Measurements from ENCODE around the gene TSC22D1. TPM values are rescaled to one million over a fixed set of nuclear protein-coding genes. Genes with fewer than 3 reads are reported as not detected.

Gene TSC22D1
- total RNA-seq, 2 experiments from 2014 or later, result 14.6 to 27.7 TPM

GRCh38 chr13:44470638-44471562 is 105.2 kb downstream of the TSC22D1 start:
- Histone ChIP-seq H4K20me1 (ENCODE audit: insufficient read depth, low read length) (no peaks in the 10 kb centered on the region), H3K9me3 (ENCODE audit: low read length) (no peaks in the 10 kb centered on the region), H3K4me3 (ENCODE audit: low read depth, low read length, poor library complexity, severe bottlenecking) (no peak overlapping the region), H2AFZ (ENCODE audit: low read length) (no peak overlapping the region), H3K4me1 (ENCODE audit: insufficient read depth, low read length, poor library complexity, severe bottlenecking) (no peaks in the 10 kb centered on the region), H3K79me2 (ENCODE audit: insufficient read depth, low read depth, low read length) (no peaks in the 10 kb centered on the region), H3K27ac (ENCODE audit: low read depth, low read length, poor library complexity, severe bottlenecking) (no peak overlapping the region), H3K9me2 (ENCODE audit: insufficient read depth, low read length) (no peaks in the 10 kb centered on the region), H3K36me3 (ENCODE audit: insufficient read depth, low read length) (no peaks in the 10 kb centered on the region), H3K4me2 (ENCODE audit: low read length) (no peak overlapping the region)
- no TSS peak for BruUV-seq (replicated peaks)
- CTCF ChIA-PET (ENCODE audit: unreplicated experiment), result no interaction called here
- intact Hi-C loops (cut with micrococcal nuclease; ENCODE audit: unreplicated experiment), result no loop called here
- no peak for TF ChIP-seq EZH2phosphoT487 (IDR thresholded peaks at IDR 0.05; ENCODE audit: borderline replicate concordance, low read depth, low read length)
- TF ChIP-seq, protein P1, sequence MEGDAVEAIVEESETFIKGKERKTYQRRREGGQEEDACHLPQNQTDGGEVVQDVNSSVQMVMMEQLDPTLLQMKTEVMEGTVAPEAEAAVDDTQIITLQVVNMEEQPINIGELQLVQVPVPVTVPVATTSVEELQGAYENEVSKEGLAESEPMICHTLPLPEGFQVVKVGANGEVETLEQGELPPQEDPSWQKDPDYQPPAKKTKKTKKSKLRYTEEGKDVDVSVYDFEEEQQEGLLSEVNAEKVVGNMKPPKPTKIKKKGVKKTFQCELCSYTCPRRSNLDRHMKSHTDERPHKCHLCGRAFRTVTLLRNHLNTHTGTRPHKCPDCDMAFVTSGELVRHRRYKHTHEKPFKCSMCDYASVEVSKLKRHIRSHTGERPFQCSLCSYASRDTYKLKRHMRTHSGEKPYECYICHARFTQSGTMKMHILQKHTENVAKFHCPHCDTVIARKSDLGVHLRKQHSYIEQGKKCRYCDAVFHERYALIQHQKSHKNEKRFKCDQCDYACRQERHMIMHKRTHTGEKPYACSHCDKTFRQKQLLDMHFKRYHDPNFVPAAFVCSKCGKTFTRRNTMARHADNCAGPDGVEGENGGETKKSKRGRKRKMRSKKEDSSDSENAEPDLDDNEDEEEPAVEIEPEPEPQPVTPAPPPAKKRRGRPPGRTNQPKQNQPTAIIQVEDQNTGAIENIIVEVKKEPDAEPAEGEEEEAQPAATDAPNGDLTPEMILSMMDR (conservative IDR thresholded peaks at IDR 0.05; ENCODE audit: low read length), result peak; percentile 81
- POLR2A ChIA-PET, result no interaction called here
- DNase-seq (ENCODE audit: low spot score), result peak; percentile 57

DNA sequence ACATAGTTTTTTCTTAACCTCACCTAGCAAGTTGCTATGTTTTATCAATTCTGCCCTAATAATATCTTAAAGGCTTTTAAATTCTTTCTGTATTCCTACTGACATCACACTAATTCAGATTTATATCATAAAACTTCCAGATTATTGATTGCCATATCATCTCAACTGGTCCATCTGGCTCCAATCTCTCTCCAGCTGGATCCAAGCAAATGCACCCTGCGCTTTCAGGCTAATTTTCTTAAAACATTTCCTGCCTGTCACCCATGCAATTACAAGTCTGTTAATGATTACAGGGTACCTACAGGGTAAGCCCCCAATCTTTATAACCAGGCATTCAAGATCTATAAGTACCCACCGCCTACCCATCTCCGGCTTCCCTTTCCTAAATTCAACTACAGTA is 107.3 kb downstream of the TSC22D1 start:
- Histone ChIP-seq H3K79me2 (ENCODE audit: insufficient read depth, low read depth, low read length) (no peaks in the 10 kb centered on the region), H4K20me1 (ENCODE audit: insufficient read depth, low read length) (no peaks in the 10 kb centered on the region), H3K9me2 (ENCODE audit: insufficient read depth, low read length) (no peaks in the 10 kb centered on the region), H2AFZ (ENCODE audit: low read length) (no peak overlapping the region), H3K4me3 (ENCODE audit: low read depth, low read length, poor library complexity, severe bottlenecking) (no peak overlapping the region), H3K4me2 (ENCODE audit: low read length) (no peak overlapping the region), H3K36me3 (ENCODE audit: insufficient read depth, low read length) (no peaks in the 10 kb centered on the region), H3K4me1 (ENCODE audit: insufficient read depth, low read length, poor library complexity, severe bottlenecking) (no peaks in the 10 kb centered on the region), H3K27ac (ENCODE audit: low read depth, low read length, poor library complexity, severe bottlenecking) (no peak overlapping the region), H3K9me3 (ENCODE audit: low read length) (no peaks in the 10 kb centered on the region)
- intact Hi-C loops (cut with micrococcal nuclease; ENCODE audit: unreplicated experiment), result loop anchor here (2.0 kb wide), 1 partner anchor 564 kb away; no protein-coding TSS in a partner anchor
- no TSS peak for BruUV-seq (replicated peaks)
- no peak for DNase-seq (ENCODE audit: low spot score)
- ChIA-PET POLR2A (interaction anchor here (1.4 kb wide), 1 partner anchor 12 kb away, joined by 4 read pairs; no protein-coding TSS in a partner anchor), CTCF (ENCODE audit: unreplicated experiment) (no interaction called here)
- TF ChIP-seq, protein P1 (conservative IDR thresholded peaks at IDR 0.05; ENCODE audit: low read length), result no peak
- no peak for TF ChIP-seq EZH2phosphoT487 (IDR thresholded peaks at IDR 0.05; ENCODE audit: borderline replicate concordance, low read depth, low read length)

GRCh38 chr13:44465318-44465717 is 110.8 kb downstream of the TSC22D1 start:
- ChIA-PET CTCF (ENCODE audit: unreplicated experiment) (no interaction called here), POLR2A (no interaction called here)
- intact Hi-C loops (cut with micrococcal nuclease; ENCODE audit: unreplicated experiment), result no loop called here
- Histone ChIP-seq H3K4me2 (ENCODE audit: low read length) (no peak overlapping the region), H3K79me2 (ENCODE audit: insufficient read depth, low read depth, low read length) (no peaks in the 10 kb centered on the region), H4K20me1 (ENCODE audit: insufficient read depth, low read length) (no peaks in the 10 kb centered on the region), H3K9me2 (ENCODE audit: insufficient read depth, low read length) (no peaks in the 10 kb centered on the region), H2AFZ (ENCODE audit: low read length) (no peak overlapping the region), H3K4me1 (ENCODE audit: insufficient read depth, low read length, poor library complexity, severe bottlenecking) (no peaks in the 10 kb centered on the region), H3K27ac (ENCODE audit: low read depth, low read length, poor library complexity, severe bottlenecking) (no peak overlapping the region), H3K36me3 (ENCODE audit: insufficient read depth, low read length) (no peaks in the 10 kb centered on the region), H3K4me3 (ENCODE audit: low read depth, low read length, poor library complexity, severe bottlenecking) (no peak overlapping the region), H3K9me3 (ENCODE audit: low read length) (no peaks in the 10 kb centered on the region)
- no peak for DNase-seq (ENCODE audit: low spot score)
- BruUV-seq (replicated peaks), result no TSS peak
- TF ChIP-seq EZH2phosphoT487 (IDR thresholded peaks at IDR 0.05; ENCODE audit: borderline replicate concordance, low read depth, low read length), result no peak
- TF ChIP-seq, protein P1 (conservative IDR thresholded peaks at IDR 0.05; ENCODE audit: low read length), result no peak
